Fibroblast of lung (primary cell): Measurements from ENCODE around the gene MDFIC. TPM values are rescaled to one million over a fixed set of nuclear protein-coding genes. Genes with fewer than 3 reads are reported as not detected.

ENCODE experiments used
- DNase-seq, 2 donors: peaks; one replicate each; pipeline versions ENCODE4 v3.0.0 to v3.0.0-alpha.2; 2010; ENCODE audit warnings: low read depth in 2 of 2
- H2AFZ ChIP-seq: 2 replicates; pipeline ENCODE4 v1.5.1; 2012; ENCODE audit warnings: low read length, control low read depth, inconsistent platforms
- H3K27ac ChIP-seq: 2 replicates; pipeline ENCODE4 v1.5.1; 2011; ENCODE audit warnings: low read length, control low read depth; ENCODE audit not compliant: insufficient read depth
- H3K27me3 ChIP-seq: 2 replicates; pipeline ENCODE4 v1.5.1; 2011; ENCODE audit warnings: mild to moderate bottlenecking, low read length; ENCODE audit not compliant: control insufficient read depth, insufficient read depth
- H3K36me3 ChIP-seq: 2 replicates; pipeline ENCODE4 v1.5.1; 2011; ENCODE audit warnings: low read length; ENCODE audit not compliant: control insufficient read depth, insufficient read depth
- H3K4me1 ChIP-seq: 2 replicates; pipeline ENCODE4 v1.5.1; 2011; ENCODE audit warnings: low read length; ENCODE audit not compliant: control insufficient read depth, insufficient read depth; ENCODE audit errors: extremely low read depth
- H3K4me2 ChIP-seq: 2 replicates; pipeline ENCODE4 v1.5.1; 2011; ENCODE audit warnings: low read length, control low read depth; ENCODE audit not compliant: insufficient read depth; ENCODE audit errors: extremely low read depth
- H3K4me3 ChIP-seq, 4 experiments: fragments of 200-600 bp in 1 of 4; sonication (generic) in 1 of 4; replicated peaks in 1 of 4; 2 replicates each; pipeline ENCODE4 v1.5.1; 2011 to 2016; ENCODE audit warnings: low read length in 4 of 4, low read depth in 3 of 4, mild to moderate bottlenecking in 3 of 4, control low read depth in 2 of 4, inconsistent platforms in 1 of 4, mixed read lengths in 1 of 4; ENCODE audit not compliant: insufficient read depth in 1 of 4; ENCODE audit errors: control extremely low read depth in 1 of 4
- H3K79me2 ChIP-seq: 2 replicates; pipeline ENCODE4 v1.5.1; 2012; ENCODE audit warnings: mild to moderate bottlenecking, low read length, inconsistent platforms; ENCODE audit not compliant: control insufficient read depth, insufficient read depth
- H3K9ac ChIP-seq: 2 replicates; pipeline ENCODE4 v1.5.1; 2011; ENCODE audit warnings: mild to moderate bottlenecking, low read length, control low read depth; ENCODE audit not compliant: insufficient read depth
- H3K9me3 ChIP-seq: 2 replicates; pipeline ENCODE4 v1.5.1; 2012; ENCODE audit warnings: low read depth, low read length; ENCODE audit not compliant: control insufficient read depth, insufficient read depth
- H4K20me1 ChIP-seq: 2 replicates; pipeline ENCODE4 v1.5.1; 2011; ENCODE audit warnings: low read length; ENCODE audit not compliant: control insufficient read depth, insufficient read depth; ENCODE audit errors: extremely low read depth
- CTCF ChIP-seq, 2 donors: IDR thresholded peaks in 1 of 2; conservative IDR thresholded peaks in 1 of 2; 1 replicate in 1 of 2; 2 replicates in 1 of 2; pipeline ENCODE4 v1.5.1; 2011 to 2012; ENCODE audit warnings: low read length in 2 of 2, control low read depth in 1 of 2, inconsistent platforms in 1 of 2, low read depth in 1 of 2, mild to moderate bottlenecking in 1 of 2
- EZH2 ChIP-seq: IDR thresholded peaks from 2 replicates; pipeline ENCODE4 v1.5.1; 2012; ENCODE audit warnings: low read length, control low read depth, mild to moderate bottlenecking; ENCODE audit errors: missing control alignments
- polyA minus RNA-seq: library from RNA; depleted of rRNA, polyadenylated mRNA; stranded (reverse); fragments of >200 nt; gene quantifications from 2 replicates; pipeline ENCODE4 v1.2.3, GENCODE V29; 2011; ENCODE audit warnings: low replicate concordance
- polyA plus RNA-seq, 2 donors: library from polyadenylated mRNA; depleted of rRNA in 1 of 2; stranded (reverse) in 1 of 2; unstranded in 1 of 2; fragments of >200 nt; gene quantifications; 2 replicates each; pipeline ENCODE4 v1.2.1, GENCODE V29; 2011 to 2012; ENCODE audit warnings: missing spikeins in 1 of 2
- total RNA-seq: library from RNA; depleted of rRNA; stranded (reverse); fragments of >200 nt; gene quantifications from 2 replicates; pipeline ENCODE4 v1.2.1, GENCODE V29; 2014

MDFIC gene
- total RNA-seq (41.6 and 67.4 TPM in 2 replicates), polyA plus RNA-seq (38.7 and 46.3 TPM in 2 replicates), polyA minus RNA-seq (3.7 and 23.6 TPM in 2 replicates)
- polyA plus RNA-seq (2012), result 39.1 and 50.9 TPM in 2 replicates

GRCh38 chr7:114922026-114922651 lies at the start of gene MDFIC:
MDFIC (plus strand) TSS chr7:114922094; CDS start chr7:114923034, 940 bp downstream.
- Histone ChIP-seq H3K9ac (peak within 1 kb of the TSS; percentile 71), H2AFZ (peak within 1 kb of the TSS; percentile 88), H3K4me3 (peak within 1 kb of the TSS; percentile 56 to 89 (median 83)), H3K27ac (peak within 1 kb of the TSS; percentile 76), H3K4me2 (peak within 1 kb of the TSS; percentile 68), H3K9me3 (no peaks in the 10 kb centered on the region), H3K4me1 (peaks cover 6% of the 10 kb centered on the region), H3K79me2 (peaks cover 40% of the 10 kb centered on the region), H3K27me3 (no peaks in the 10 kb centered on the region), H4K20me1 (no peaks in the 10 kb centered on the region), H3K36me3 (no peaks in the 10 kb centered on the region)
- TF ChIP-seq EZH2, result no peak
- TF ChIP-seq CTCF (conservative IDR thresholded peaks at IDR 0.05 in 1 of 2, IDR thresholded peaks at IDR 0.05 in 1 of 2; ENCODE audit: low read depth in 1 of 2, low read length in 2 of 2), result peak in 1 of 2 donors; percentile 0
- DNase-seq, result peak; percentile 54 to 72

- no peak for DNase-seq
These were observed 47.7 kb upstream of the MDFIC start for GRCh38 chr7:114874170-114874569.

GRCh38 chr7:114875186-114875585 lies 46.7 kb upstream of the MDFIC start:
- TF ChIP-seq CTCF (conservative IDR thresholded peaks at IDR 0.05 in 1 of 2, IDR thresholded peaks at IDR 0.05 in 1 of 2; ENCODE audit: low read depth in 1 of 2, low read length in 2 of 2) (no peak), EZH2 (no peak)
- no peak for DNase-seq
- Histone ChIP-seq H3K27me3 (no peaks in the 10 kb centered on the region), H3K9me3 (no peaks in the 10 kb centered on the region), H3K27ac (no peak overlapping the region), H3K4me1 (no peaks in the 10 kb centered on the region), H4K20me1 (no peaks in the 10 kb centered on the region), H2AFZ (no peak overlapping the region), H3K9ac (no peak overlapping the region), H3K4me2 (no peak overlapping the region), H3K79me2 (no peaks in the 10 kb centered on the region), H3K4me3 (no peak overlapping the region), H3K36me3 (no peaks in the 10 kb centered on the region)

More at GRCh38 chr7:114874170-114874569, 47.7 kb upstream of the MDFIC start:
- no peak overlapping the region for H3K27ac ChIP-seq
- TF ChIP-seq CTCF (conservative IDR thresholded peaks at IDR 0.05 in 1 of 2, IDR thresholded peaks at IDR 0.05 in 1 of 2; ENCODE audit: low read depth in 1 of 2, low read length in 2 of 2) (no peak), EZH2 (no peak)
- no peak overlapping the region for H3K9ac ChIP-seq
- H3K27me3 ChIP-seq, result no peaks in the 10 kb centered on the region
- no peak overlapping the region for H3K4me2 ChIP-seq
- H4K20me1 ChIP-seq, result no peaks in the 10 kb centered on the region
- H2AFZ ChIP-seq, result no peak overlapping the region
- no peaks in the 10 kb centered on the region for H3K36me3 ChIP-seq
- no peaks in the 10 kb centered on the region for H3K9me3 ChIP-seq
- no peaks in the 10 kb centered on the region for H3K79me2 ChIP-seq
- no peak overlapping the region for H3K4me3 ChIP-seq
- H3K4me1 ChIP-seq, result no peaks in the 10 kb centered on the region
